H1 (cell line): Measurements from ENCODE around the gene PANX2. TPM values are rescaled to one million over a fixed set of nuclear protein-coding genes. Genes with fewer than 3 reads are reported as not detected.

ENCODE experiments used
- CTCF ChIA-PET: fragments of 300-600 bp; sonication (Branson Sonifier 250); formaldehyde crosslinking; loops from one replicate; lab custom pipeline; 2021; ENCODE audit not compliant: partially characterized antibody; lab: Charles Lee
- POLR2A ChIA-PET: fragments of 300-600 bp; sonication (Branson Sonifier 250); formaldehyde crosslinking; loops from one replicate; lab custom pipeline; 2021; ENCODE audit warnings: inconsistent platforms; ENCODE audit not compliant: partially characterized antibody; lab: Charles Lee
- DNase-seq, 2 experiments: peaks; one replicate each; pipeline versions ENCODE4 v3.0.0 to v3.0.0-alpha.2; 2010 to 2022; ENCODE audit warnings: low spot score in 2 of 2, low read depth in 1 of 2, mixed read lengths in 1 of 2
- FAIRE-seq: peaks from 2 replicates; lab custom pipeline; 2011; peaks lifted over from hg19 to GRCh38; lab: Jason Lieb, UNC
- H2AFZ ChIP-seq: 2 replicates; pipeline ENCODE4 v1.8.1; 2012; ENCODE audit warnings: low read length, inconsistent platforms
- H2AK5ac ChIP-seq: 2 replicates; pipeline ENCODE4 v1.6.1; 2013; ENCODE audit warnings: low read depth, low read length
- H2BK120ac ChIP-seq: replicated peaks from 2 replicates; pipeline ENCODE3; 2013; ENCODE audit warnings: low read depth, low read length, inconsistent platforms
- H2BK12ac ChIP-seq: 2 replicates; pipeline ENCODE4 v1.6.1; 2013; ENCODE audit warnings: low read depth, low read length
- H2BK15ac ChIP-seq: 2 replicates; pipeline ENCODE4 v1.6.1; 2013; ENCODE audit warnings: low read length
- H2BK20ac ChIP-seq: 2 replicates; pipeline ENCODE4 v1.6.1; 2013; ENCODE audit warnings: low read length
- H2BK5ac ChIP-seq: 2 replicates; pipeline ENCODE4 v1.6.1; 2013; ENCODE audit warnings: low read depth, low read length
- H3K14ac ChIP-seq: 2 replicates; pipeline ENCODE4 v1.6.1; 2013; ENCODE audit warnings: inconsistent platforms; ENCODE audit not compliant: insufficient read length
- H3K18ac ChIP-seq: 2 replicates; pipeline ENCODE4 v1.6.1; 2013; ENCODE audit warnings: low read length; ENCODE audit errors: extremely low read depth
- H3K23ac ChIP-seq: 2 replicates; pipeline ENCODE4 v1.6.1; 2013; ENCODE audit warnings: inconsistent platforms; ENCODE audit not compliant: insufficient read length
- H3K23me2 ChIP-seq: 2 replicates; pipeline ENCODE4 v1.6.1; 2013; ENCODE audit warnings: low read depth, low read length
- H3K27ac ChIP-seq: 2 replicates; pipeline ENCODE4 v1.6.1; 2011; ENCODE audit warnings: low read depth, low read length, inconsistent platforms
- H3K27me3 ChIP-seq, 4 experiments: replicated peaks in 1 of 4; 1 replicate in 1 of 4; 2 replicates in 3 of 4; pipeline versions ENCODE4 v1.6.1 to v1.8.1; 2011 to 2013; ENCODE audit warnings: low read length in 3 of 4, mild to moderate bottlenecking in 3 of 4, inconsistent platforms in 2 of 4, mixed read lengths in 2 of 4, moderate library complexity in 1 of 4; ENCODE audit not compliant: control insufficient read depth in 3 of 4, insufficient read depth in 3 of 4; ENCODE audit errors: extremely low read depth in 1 of 4
- H3K36me3 ChIP-seq, 4 experiments: 2 replicates each; pipeline versions ENCODE4 v1.6.1 to v1.8.1; 2011 to 2013; ENCODE audit warnings: mild to moderate bottlenecking in 4 of 4, low read length in 3 of 4, moderate library complexity in 2 of 4, control low read depth in 1 of 4, inconsistent platforms in 1 of 4; ENCODE audit not compliant: insufficient read depth in 4 of 4, control insufficient read depth in 2 of 4
- H3K4ac ChIP-seq: replicated peaks from 2 replicates; pipeline ENCODE3; 2013; ENCODE audit warnings: low read length, low read depth, mixed read lengths, inconsistent platforms; ENCODE audit not compliant: insufficient read length
- H3K4me1 ChIP-seq, 4 experiments: replicated peaks in 1 of 4; 1 replicate in 1 of 4; 2 replicates in 3 of 4; pipeline versions ENCODE4 v1.6.1 to v1.8.1; 2011 to 2013; ENCODE audit warnings: low read length in 3 of 4, inconsistent platforms in 2 of 4, mixed read lengths in 1 of 4; ENCODE audit not compliant: insufficient read depth in 4 of 4, control insufficient read depth in 3 of 4
- H3K4me2 ChIP-seq, 2 experiments: 2 replicates each; pipeline versions ENCODE4 v1.6.1 to v1.8.1; 2011 to 2013; ENCODE audit warnings: low read depth in 2 of 2, low read length in 2 of 2, control low read depth in 1 of 2, inconsistent platforms in 1 of 2, mild to moderate bottlenecking in 1 of 2; ENCODE audit not compliant: insufficient read depth in 1 of 2
- H3K4me3 ChIP-seq, 4 experiments: fragments of 200-600, 300-600 bp in 1 of 4; sonication (generic), shearing (Covaris generic), sonication (Bioruptor Twin) in 1 of 4; 2 replicates each; pipeline versions ENCODE4 v1.5.1 to v1.8.1; 2011 to 2016; ENCODE audit warnings: low read length in 4 of 4, low read depth in 3 of 4, control low read depth in 2 of 4, inconsistent platforms in 2 of 4, mild to moderate bottlenecking in 2 of 4, mixed read lengths in 1 of 4, moderate library complexity in 1 of 4; ENCODE audit not compliant: insufficient read depth in 2 of 4; ENCODE audit errors: extremely low read depth in 1 of 4
- H3K56ac ChIP-seq: replicated peaks from 2 replicates; pipeline ENCODE3; 2013; ENCODE audit warnings: low read depth, mild to moderate bottlenecking, mixed read lengths, low read length, inconsistent platforms; ENCODE audit not compliant: insufficient read length
- H3K79me1 ChIP-seq: 2 replicates; pipeline ENCODE4 v1.6.1; 2013; ENCODE audit warnings: low read depth, low read length, control low read depth
- H3K79me2 ChIP-seq, 2 experiments: 2 replicates each; pipeline versions ENCODE4 v1.6.1 to v1.8.1; 2012 to 2013; ENCODE audit warnings: low read length in 2 of 2, mild to moderate bottlenecking in 2 of 2, inconsistent platforms in 1 of 2; ENCODE audit not compliant: insufficient read depth in 2 of 2, control insufficient read depth in 1 of 2
- H3K9ac ChIP-seq, 4 experiments: replicated peaks in 1 of 4; 1 replicate in 1 of 4; 2 replicates in 3 of 4; pipeline versions ENCODE4 v1.6.1 to v1.8.1; 2011 to 2013; ENCODE audit warnings: low read depth in 3 of 4, low read length in 3 of 4, control low read depth in 2 of 4, mild to moderate bottlenecking in 2 of 4, moderate library complexity in 2 of 4, inconsistent platforms in 1 of 4; ENCODE audit errors: extremely low read depth in 1 of 4
- H3K9me3 ChIP-seq, 2 experiments: 2 replicates each; pipeline versions ENCODE4 v1.6.1 to v1.8.1; 2012 to 2013; ENCODE audit warnings: mild to moderate bottlenecking in 2 of 2, moderate library complexity in 2 of 2, control low read depth in 1 of 2, inconsistent platforms in 1 of 2, low read depth in 1 of 2, low read length in 1 of 2, mixed read lengths in 1 of 2; ENCODE audit not compliant: insufficient read depth in 2 of 2
- H4K20me1 ChIP-seq, 2 experiments: replicated peaks in 1 of 2; 2 replicates each; pipeline versions ENCODE3 to v1.8.1; 2011 to 2013; ENCODE audit warnings: inconsistent platforms in 2 of 2, low read length in 2 of 2, mild to moderate bottlenecking in 1 of 2; ENCODE audit not compliant: insufficient read depth in 2 of 2, control insufficient read depth in 1 of 2
- H4K5ac ChIP-seq: 2 replicates; pipeline ENCODE4 v1.6.1; 2013; ENCODE audit warnings: low read length, low read depth, mixed read lengths, inconsistent platforms; ENCODE audit not compliant: insufficient read length
- H4K8ac ChIP-seq: 2 replicates; pipeline ENCODE4 v1.8.0; 2013; ENCODE audit warnings: mild to moderate bottlenecking, moderate library complexity, low read length, inconsistent platforms; ENCODE audit not compliant: insufficient read depth; ENCODE audit errors: extremely low read depth
- H4K91ac ChIP-seq: replicated peaks from 2 replicates; pipeline ENCODE3; 2013; ENCODE audit warnings: low read length, mixed read lengths, inconsistent platforms; ENCODE audit not compliant: insufficient read length
- SIN3A ChIP-seq, 2 experiments: IDR thresholded peaks in 1 of 2; conservative IDR thresholded peaks in 1 of 2; 2 replicates each; pipeline ENCODE4 v1.6.1; 2011 to 2012; ENCODE audit warnings: low read length in 2 of 2, improper control_type of control experiment in 1 of 2, low read depth in 1 of 2, mild to moderate bottlenecking in 1 of 2
- WGBS, 2 experiments: shearing (Covaris generic) in 1 of 2; methylation state at CpG; one replicate each; pipeline versions ENCODE4 v1.1.6 to v1.1.7; 2013 to 2015; ENCODE audit warnings: low lambda C conversion rate in 2 of 2, mixed read lengths in 2 of 2, inconsistent platforms in 1 of 2, low coverage in 1 of 2, missing lambda C conversion rate in 1 of 2; ENCODE audit not compliant: insufficient replicate concordance in 2 of 2, insufficient coverage in 1 of 2, insufficient read length in 1 of 2; ENCODE audit errors: extremely low coverage in 1 of 2, missing lambda C conversion rate in 1 of 2; 5-methylcytosine and 5-hydroxymethylcytosine counted together
- polyA plus RNA-seq, 7 experiments: library from polyadenylated mRNA; depleted of rRNA in 3 of 7; stranded (reverse) in 5 of 7; unstranded in 2 of 7; fragments of >200 nt in 5 of 7; fragments of 200-250 nt in 2 of 7; gene quantifications; 1 replicate in 5 of 7; 2 replicates in 1 of 7; 4 replicates in 1 of 7; pipeline versions ENCODE4 v1.2.1 to v1.2.3, GENCODE V29; 2011 to 2013; ENCODE audit warnings: missing spikeins in 2 of 7, mixed read lengths in 2 of 7
- total RNA-seq: library from RNA; stranded (reverse); fragmentation: NEBNext Ultra II Directional; extraction: Animal tissue kit (Norgen Biotek cat#: 25700); gene quantifications from 2 replicates; pipeline ENCODE4 v1.2.1, GENCODE V29; 2021

The PANX2 gene
- total and polyA plus RNA-seq, 2 of the 8 experiments (the other 6 are each of a cell fraction or from before 2014, with no cell fraction given): 3.5 to 5.0 TPM

DNA sequence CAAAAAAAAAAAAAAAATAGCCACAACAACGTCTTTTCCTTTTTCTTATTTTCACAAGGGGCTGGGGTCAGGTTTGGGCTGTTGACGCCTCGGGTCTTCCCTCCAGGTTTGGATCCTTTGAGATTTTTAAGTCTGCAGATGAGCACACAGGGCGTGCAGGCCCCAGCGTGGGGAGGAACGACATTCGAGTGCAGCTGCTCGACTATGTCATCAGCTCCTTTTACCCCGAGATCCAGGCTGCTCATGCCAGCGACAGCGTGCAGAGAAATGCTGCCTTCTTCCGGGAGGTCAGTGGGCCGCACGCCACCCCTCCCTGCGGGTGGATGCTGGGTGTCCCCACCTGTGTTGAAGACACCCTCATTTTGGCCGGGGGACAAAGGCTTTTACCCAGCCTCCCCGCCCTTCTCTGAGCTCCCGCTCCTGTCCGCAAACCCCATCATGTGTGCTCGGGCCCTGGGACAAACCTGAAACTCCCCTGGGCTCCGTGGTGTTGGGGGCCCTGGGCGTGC is 38.0 kb downstream of the PANX2 start:
- Histone ChIP-seq H3K79me1 (peaks cover 5% of the 10 kb centered on the region; the same call in 1 of the 2 replicates), H4K20me1 (peaks cover 8 to 25% of the 10 kb centered on the region in 2 experiments), H3K27ac (no peak overlapping the region), H3K79me2 (peaks cover 0 to 13% of the 10 kb centered on the region in 2 experiments; a peak in 1 of 4 replicates), H3K23me2 (no peaks in the 10 kb centered on the region), H3K9ac (no peak overlapping the region), H4K5ac (no peak overlapping the region), H3K36me3 (peaks cover 4 to 29% (median 21%) of the 10 kb centered on the region in 4 experiments; a peak in 7 of 8 replicates), H2BK15ac (no peak overlapping the region), H3K9me3 (no peaks in the 10 kb centered on the region), H2BK120ac (no peak overlapping the region), H3K4me3 (no peak overlapping the region), H3K18ac (no peak overlapping the region), H2BK12ac (no peak overlapping the region), H3K4me2 (no peak overlapping the region), H3K56ac (no peak overlapping the region), H3K4ac (no peak overlapping the region), H3K14ac (no peak overlapping the region), H3K4me1 (peaks cover 0 to 3% (median 1%) of the 10 kb centered on the region in 4 experiments; a peak in 2 of 7 replicates), H4K8ac (peak overlapping the region; percentile 14; the same call in 1 of the 2 replicates), H2AFZ (no peak overlapping the region), H2BK5ac (no peak overlapping the region), H3K27me3 (no peaks in the 10 kb centered on the region), H4K91ac (no peak overlapping the region), H2BK20ac (no peak overlapping the region), H3K23ac (no peak overlapping the region), H2AK5ac (no peak overlapping the region)
- 93% methylated on average over 21 of the region's 22 CpGs; no CpG with 5 or more reads in 1 of the 2 experiments for WGBS, 2 experiments
- CTCF ChIA-PET: interaction anchor here (0.5 to 7.0 kb wide), 14 partner anchors 10 to 441 kb away, joined by 3 to 83 read pairs (median 4); partner anchors contain the start of gene PANX2
- POLR2A ChIA-PET: interaction anchor here (0.6 to 1.6 kb wide), 5 partner anchors 9 to 28 kb away, joined by 3 to 4 read pairs (median 3); no protein-coding TSS in a partner anchor
- no peak for TF ChIP-seq SIN3A (conservative IDR thresholded peaks at IDR 0.05 in 1 of 2, IDR thresholded peaks at IDR 0.05 in 1 of 2; ENCODE audit: low read depth in 1 of 2, low read length in 2 of 2)
- DNase-seq: no peak
- no peak for FAIRE-seq
